HepG2 (cell line): ENCODE results near the gene SLC16A3. TPM values are rescaled to one million over a fixed set of nuclear protein-coding genes. Genes with fewer than 3 reads are reported as not detected.
A peak's percentile ranks its signal among the peaks of the same experiment; 100 is the strongest.

Experiments
- MAZ ChIP-seq, 2 experiments: sonication (generic) in 1 of 2; formaldehyde crosslinking in 1 of 2; IDR thresholded peaks; 2 replicates each; pipeline versions ENCODE4 v1.5.0 to v1.6.1; 2012 to 2020; ENCODE audit warnings: low read depth in 2 of 2, mild to moderate bottlenecking in 2 of 2, borderline replicate concordance in 1 of 2, improper control_type of control experiment in 1 of 2, low read length in 1 of 2, missing genetic modification reagents in 1 of 2, moderate library complexity in 1 of 2
- RNF2 ChIP-seq: fragments of 450-650 bp; conservative IDR thresholded peaks from 2 replicates; pipeline ENCODE4 v1.6.1; 2016; ENCODE audit warnings: low read depth
- SIN3B ChIP-seq: fragments of 150-350 bp; IDR thresholded peaks from 2 replicates; pipeline ENCODE4 v1.6.1; 2014; ENCODE audit warnings: low read length
- SP4 ChIP-seq: sonication (generic); formaldehyde crosslinking; IDR thresholded peaks from 2 replicates; pipeline ENCODE4 v1.8.1; 2023; ENCODE audit warnings: mild to moderate bottlenecking, missing genetic modification reagents
- ZFYVE20 ChIP-seq: sonication (generic); formaldehyde crosslinking; IDR thresholded peaks from 2 replicates; pipeline ENCODE4 v1.8.0; 2023; ENCODE audit warnings: low read depth, mild to moderate bottlenecking, moderate library complexity, missing genetic modification reagents, borderline replicate concordance
- ZNF317 ChIP-seq: sonication (generic); formaldehyde crosslinking; IDR thresholded peaks from 2 replicates; pipeline ENCODE4 v1.5.0; 2020; ENCODE audit warnings: mild to moderate bottlenecking, missing genetic modification reagents
- ZNF780A ChIP-seq: sonication (generic); formaldehyde crosslinking; IDR thresholded peaks from 2 replicates; pipeline ENCODE4 v1.8.0; 2022; ENCODE audit warnings: mild to moderate bottlenecking, missing genetic modification reagents, moderate library complexity
- polyA plus RNA-seq, 8 experiments: library from polyadenylated mRNA; depleted of rRNA in 3 of 8; stranded (reverse) in 7 of 8; unstranded in 1 of 8; fragments of >200 nt; fragmentation: Illumina TruSeq in 4 of 8; extraction: Trizol in 4 of 8; gene quantifications; 2 replicates each; pipeline versions ENCODE4 v1.2.1 to v1.2.3, GENCODE V29; 2011 to 2016; ENCODE audit warnings: low read depth in 4 of 8, missing spikeins in 1 of 8, mixed read lengths in 1 of 8; ENCODE audit not compliant: insufficient read depth in 1 of 8
- total RNA-seq, 5 experiments: library from RNA; depleted of rRNA; stranded (reverse); fragments of >200 nt; fragmentation: Illumina TruSeq; extraction: Trizol; gene quantifications; 2 replicates each; pipeline ENCODE4 v1.2.3, GENCODE V29; 2016; ENCODE audit warnings: low read depth in 1 of 5
- TF ChIP-seq, protein P1 (sequence below): sonication (generic); formaldehyde crosslinking; IDR thresholded peaks from 2 replicates; pipeline ENCODE4 v1.4.0; 2020; ENCODE audit warnings: missing genetic modification reagents
- TF ChIP-seq, protein P2 (sequence below): sonication (generic); formaldehyde crosslinking; IDR thresholded peaks from 2 replicates; pipeline ENCODE4 v1.9.0; 2022; ENCODE audit warnings: missing genetic modification reagents, mild to moderate bottlenecking, borderline replicate concordance
- TF ChIP-seq, protein P3 (sequence below): sonication (generic); formaldehyde crosslinking; IDR thresholded peaks from 2 replicates; pipeline ENCODE4 v1.5.0; 2020; ENCODE audit warnings: mild to moderate bottlenecking, missing genetic modification reagents
- TF ChIP-seq, protein P4 (sequence below): sonication (generic); formaldehyde crosslinking; IDR thresholded peaks from 2 replicates; pipeline ENCODE4 v1.4.0; 2020; ENCODE audit warnings: missing genetic modification reagents
- TF ChIP-seq, protein P5 (sequence below): sonication (generic); formaldehyde crosslinking; IDR thresholded peaks from 2 replicates; pipeline ENCODE4 v1.9.0; 2021; ENCODE audit warnings: missing genetic modification reagents, borderline replicate concordance

SLC16A3 gene
- total and polyA plus RNA-seq, 2 of the 13 experiments (the other 11 are each of a cell fraction or from before 2014, with no cell fraction given), result 242 to 349 TPM

DNA sequence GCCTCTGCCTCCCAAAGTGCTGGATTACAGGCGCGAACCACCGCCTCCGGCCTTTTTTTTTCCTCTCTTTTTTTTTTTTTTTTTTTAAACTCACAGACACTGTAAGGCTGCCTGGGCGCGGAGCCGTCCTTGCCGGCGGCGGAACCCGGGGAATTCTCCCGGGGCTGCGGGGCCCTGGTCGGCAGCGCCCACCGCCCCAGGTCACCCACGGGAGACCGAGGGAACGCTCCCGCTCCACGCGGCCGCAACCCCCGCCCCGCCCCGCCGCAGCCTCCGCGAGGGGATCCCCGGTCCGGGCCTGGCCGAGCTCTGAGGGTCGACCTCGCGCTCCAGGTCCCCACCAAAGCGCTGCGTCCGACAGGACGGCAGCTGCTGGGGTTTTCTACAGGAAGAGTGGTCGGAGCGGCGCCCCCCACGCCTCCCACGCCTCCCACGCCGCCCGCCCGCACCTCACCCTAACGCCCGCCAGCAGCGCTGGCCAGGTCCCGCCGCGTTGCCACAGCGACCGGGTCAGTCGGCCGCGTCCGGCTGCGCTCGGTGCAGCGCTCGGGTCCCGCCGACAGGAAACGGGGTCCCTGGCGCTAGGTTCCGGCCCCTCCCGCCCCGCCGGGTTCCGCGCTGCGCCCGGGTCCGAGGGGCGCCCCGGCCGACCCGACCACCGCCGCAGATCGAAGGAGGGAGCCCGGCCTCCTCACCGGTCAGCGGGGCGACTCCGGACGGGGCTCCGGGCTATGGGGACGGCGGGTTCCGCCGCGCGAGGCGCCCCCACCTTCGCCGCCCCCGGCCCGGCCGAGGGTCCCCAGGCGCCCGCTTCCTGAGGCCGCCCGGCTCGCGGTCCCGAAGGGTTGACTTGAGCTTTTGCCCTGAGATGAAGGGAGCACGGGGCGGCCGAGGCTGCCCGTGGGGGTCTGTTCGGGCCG lies 16.3 kb upstream of the SLC16A3 start, which contains the start of gene CCDC57 (continued):
- TF ChIP-seq, protein P1, sequence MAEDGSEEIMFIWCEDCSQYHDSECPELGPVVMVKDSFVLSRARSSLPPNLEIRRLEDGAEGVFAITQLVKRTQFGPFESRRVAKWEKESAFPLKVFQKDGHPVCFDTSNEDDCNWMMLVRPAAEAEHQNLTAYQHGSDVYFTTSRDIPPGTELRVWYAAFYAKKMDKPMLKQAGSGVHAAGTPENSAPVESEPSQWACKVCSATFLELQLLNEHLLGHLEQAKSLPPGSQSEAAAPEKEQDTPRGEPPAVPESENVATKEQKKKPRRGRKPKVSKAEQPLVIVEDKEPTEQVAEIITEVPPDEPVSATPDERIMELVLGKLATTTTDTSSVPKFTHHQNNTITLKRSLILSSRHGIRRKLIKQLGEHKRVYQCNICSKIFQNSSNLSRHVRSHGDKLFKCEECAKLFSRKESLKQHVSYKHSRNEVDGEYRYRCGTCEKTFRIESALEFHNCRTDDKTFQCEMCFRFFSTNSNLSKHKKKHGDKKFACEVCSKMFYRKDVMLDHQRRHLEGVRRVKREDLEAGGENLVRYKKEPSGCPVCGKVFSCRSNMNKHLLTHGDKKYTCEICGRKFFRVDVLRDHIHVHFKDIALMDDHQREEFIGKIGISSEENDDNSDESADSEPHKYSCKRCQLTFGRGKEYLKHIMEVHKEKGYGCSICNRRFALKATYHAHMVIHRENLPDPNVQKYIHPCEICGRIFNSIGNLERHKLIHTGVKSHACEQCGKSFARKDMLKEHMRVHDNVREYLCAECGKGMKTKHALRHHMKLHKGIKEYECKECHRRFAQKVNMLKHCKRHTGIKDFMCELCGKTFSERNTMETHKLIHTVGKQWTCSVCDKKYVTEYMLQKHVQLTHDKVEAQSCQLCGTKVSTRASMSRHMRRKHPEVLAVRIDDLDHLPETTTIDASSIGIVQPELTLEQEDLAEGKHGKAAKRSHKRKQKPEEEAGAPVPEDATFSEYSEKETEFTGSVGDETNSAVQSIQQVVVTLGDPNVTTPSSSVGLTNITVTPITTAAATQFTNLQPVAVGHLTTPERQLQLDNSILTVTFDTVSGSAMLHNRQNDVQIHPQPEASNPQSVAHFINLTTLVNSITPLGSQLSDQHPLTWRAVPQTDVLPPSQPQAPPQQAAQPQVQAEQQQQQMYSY, result peak; percentile 59; the same call in 1 of the 2 replicates
- TF ChIP-seq MAZ (IDR thresholded peaks at IDR 0.05; ENCODE audit: borderline replicate concordance, low read depth, low read length) (peak; percentile 96), MAZ (CRISPR knock-in tag; IDR thresholded peaks at IDR 0.05; ENCODE audit: low read depth) (peak; percentile 97), SP4 (CRISPR knock-in tag) (peak; percentile 94), ZNF317 (CRISPR knock-in tag) (no peak), ZFYVE20 (CRISPR knock-in tag) (peak; percentile 68; the same call in 1 of the 2 replicates), SIN3B (peak; percentile 86), ZNF780A (no peak), RNF2 (no peak)
- TF ChIP-seq, protein P2, sequence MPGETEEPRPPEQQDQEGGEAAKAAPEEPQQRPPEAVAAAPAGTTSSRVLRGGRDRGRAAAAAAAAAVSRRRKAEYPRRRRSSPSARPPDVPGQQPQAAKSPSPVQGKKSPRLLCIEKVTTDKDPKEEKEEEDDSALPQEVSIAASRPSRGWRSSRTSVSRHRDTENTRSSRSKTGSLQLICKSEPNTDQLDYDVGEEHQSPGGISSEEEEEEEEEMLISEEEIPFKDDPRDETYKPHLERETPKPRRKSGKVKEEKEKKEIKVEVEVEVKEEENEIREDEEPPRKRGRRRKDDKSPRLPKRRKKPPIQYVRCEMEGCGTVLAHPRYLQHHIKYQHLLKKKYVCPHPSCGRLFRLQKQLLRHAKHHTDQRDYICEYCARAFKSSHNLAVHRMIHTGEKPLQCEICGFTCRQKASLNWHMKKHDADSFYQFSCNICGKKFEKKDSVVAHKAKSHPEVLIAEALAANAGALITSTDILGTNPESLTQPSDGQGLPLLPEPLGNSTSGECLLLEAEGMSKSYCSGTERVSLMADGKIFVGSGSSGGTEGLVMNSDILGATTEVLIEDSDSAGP (CRISPR knock-in tag), result peak; percentile 75
- TF ChIP-seq, protein P3, sequence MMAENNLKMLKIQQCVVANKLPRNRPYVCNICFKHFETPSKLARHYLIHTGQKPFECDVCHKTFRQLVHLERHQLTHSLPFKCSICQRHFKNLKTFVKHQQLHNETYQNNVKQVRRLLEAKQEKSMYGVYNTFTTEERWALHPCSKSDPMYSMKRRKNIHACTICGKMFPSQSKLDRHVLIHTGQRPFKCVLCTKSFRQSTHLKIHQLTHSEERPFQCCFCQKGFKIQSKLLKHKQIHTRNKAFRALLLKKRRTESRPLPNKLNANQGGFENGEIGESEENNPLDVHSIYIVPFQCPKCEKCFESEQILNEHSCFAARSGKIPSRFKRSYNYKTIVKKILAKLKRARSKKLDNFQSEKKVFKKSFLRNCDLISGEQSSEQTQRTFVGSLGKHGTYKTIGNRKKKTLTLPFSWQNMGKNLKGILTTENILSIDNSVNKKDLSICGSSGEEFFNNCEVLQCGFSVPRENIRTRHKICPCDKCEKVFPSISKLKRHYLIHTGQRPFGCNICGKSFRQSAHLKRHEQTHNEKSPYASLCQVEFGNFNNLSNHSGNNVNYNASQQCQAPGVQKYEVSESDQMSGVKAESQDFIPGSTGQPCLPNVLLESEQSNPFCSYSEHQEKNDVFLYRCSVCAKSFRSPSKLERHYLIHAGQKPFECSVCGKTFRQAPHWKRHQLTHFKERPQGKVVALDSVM (CRISPR knock-in tag), result peak; percentile 81; the same call in 1 of the 2 replicates
- TF ChIP-seq, protein P4, sequence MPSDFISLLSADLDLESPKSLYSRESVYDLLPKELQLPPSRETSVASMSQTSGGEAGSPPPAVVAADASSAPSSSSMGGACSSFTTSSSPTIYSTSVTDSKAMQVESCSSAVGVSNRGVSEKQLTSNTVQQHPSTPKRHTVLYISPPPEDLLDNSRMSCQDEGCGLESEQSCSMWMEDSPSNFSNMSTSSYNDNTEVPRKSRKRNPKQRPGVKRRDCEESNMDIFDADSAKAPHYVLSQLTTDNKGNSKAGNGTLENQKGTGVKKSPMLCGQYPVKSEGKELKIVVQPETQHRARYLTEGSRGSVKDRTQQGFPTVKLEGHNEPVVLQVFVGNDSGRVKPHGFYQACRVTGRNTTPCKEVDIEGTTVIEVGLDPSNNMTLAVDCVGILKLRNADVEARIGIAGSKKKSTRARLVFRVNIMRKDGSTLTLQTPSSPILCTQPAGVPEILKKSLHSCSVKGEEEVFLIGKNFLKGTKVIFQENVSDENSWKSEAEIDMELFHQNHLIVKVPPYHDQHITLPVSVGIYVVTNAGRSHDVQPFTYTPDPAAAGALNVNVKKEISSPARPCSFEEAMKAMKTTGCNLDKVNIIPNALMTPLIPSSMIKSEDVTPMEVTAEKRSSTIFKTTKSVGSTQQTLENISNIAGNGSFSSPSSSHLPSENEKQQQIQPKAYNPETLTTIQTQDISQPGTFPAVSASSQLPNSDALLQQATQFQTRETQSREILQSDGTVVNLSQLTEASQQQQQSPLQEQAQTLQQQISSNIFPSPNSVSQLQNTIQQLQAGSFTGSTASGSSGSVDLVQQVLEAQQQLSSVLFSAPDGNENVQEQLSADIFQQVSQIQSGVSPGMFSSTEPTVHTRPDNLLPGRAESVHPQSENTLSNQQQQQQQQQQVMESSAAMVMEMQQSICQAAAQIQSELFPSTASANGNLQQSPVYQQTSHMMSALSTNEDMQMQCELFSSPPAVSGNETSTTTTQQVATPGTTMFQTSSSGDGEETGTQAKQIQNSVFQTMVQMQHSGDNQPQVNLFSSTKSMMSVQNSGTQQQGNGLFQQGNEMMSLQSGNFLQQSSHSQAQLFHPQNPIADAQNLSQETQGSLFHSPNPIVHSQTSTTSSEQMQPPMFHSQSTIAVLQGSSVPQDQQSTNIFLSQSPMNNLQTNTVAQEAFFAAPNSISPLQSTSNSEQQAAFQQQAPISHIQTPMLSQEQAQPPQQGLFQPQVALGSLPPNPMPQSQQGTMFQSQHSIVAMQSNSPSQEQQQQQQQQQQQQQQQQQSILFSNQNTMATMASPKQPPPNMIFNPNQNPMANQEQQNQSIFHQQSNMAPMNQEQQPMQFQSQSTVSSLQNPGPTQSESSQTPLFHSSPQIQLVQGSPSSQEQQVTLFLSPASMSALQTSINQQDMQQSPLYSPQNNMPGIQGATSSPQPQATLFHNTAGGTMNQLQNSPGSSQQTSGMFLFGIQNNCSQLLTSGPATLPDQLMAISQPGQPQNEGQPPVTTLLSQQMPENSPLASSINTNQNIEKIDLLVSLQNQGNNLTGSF (CRISPR knock-in tag), result no peak; the same call in 1 of the 2 replicates
- TF ChIP-seq, protein P5, sequence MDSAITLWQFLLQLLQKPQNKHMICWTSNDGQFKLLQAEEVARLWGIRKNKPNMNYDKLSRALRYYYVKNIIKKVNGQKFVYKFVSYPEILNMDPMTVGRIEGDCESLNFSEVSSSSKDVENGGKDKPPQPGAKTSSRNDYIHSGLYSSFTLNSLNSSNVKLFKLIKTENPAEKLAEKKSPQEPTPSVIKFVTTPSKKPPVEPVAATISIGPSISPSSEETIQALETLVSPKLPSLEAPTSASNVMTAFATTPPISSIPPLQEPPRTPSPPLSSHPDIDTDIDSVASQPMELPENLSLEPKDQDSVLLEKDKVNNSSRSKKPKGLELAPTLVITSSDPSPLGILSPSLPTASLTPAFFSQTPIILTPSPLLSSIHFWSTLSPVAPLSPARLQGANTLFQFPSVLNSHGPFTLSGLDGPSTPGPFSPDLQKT (CRISPR knock-in tag), result no peak
